Cardiac muscle cell (in vitro differentiated cells and primary cell): ENCODE measurements around the gene C22orf31. TPM values are rescaled to one million over a fixed set of nuclear protein-coding genes. Genes with fewer than 3 reads are reported as not detected.
A peak's percentile ranks its signal among the peaks of the same experiment; 100 is the strongest.

Source experiments
- DNase-seq, 2 donors: peaks; one replicate each; pipeline versions ENCODE4 v3.0.0 to v3.0.0-alpha.2; 2010 to 2017; ENCODE audit warnings: low read depth in 1 of 2, low spot score in 1 of 2
- H3K27ac ChIP-seq: fragments of 200-600 bp; sonication (generic); 2 replicates; pipeline ENCODE4 v1.5.1; 2016
- H3K27me3 ChIP-seq: fragments of 200-600 bp; sonication (generic); 2 replicates; pipeline ENCODE4 v1.6.0; 2016; ENCODE audit warnings: control low read depth
- H3K36me3 ChIP-seq: fragments of 200-600 bp; sonication (generic); 2 replicates; pipeline ENCODE4 v1.5.1; 2016; ENCODE audit warnings: control low read depth
- H3K4me1 ChIP-seq: fragments of 200-600 bp; sonication (generic); 2 replicates; pipeline ENCODE4 v1.8.1; 2017; ENCODE audit warnings: low read depth, mild to moderate bottlenecking, mixed run types
- H3K4me3 ChIP-seq: fragments of 200-600 bp; sonication (generic); 2 replicates; pipeline ENCODE4 v1.5.1; 2016; ENCODE audit warnings: mild to moderate bottlenecking
- H3K9me3 ChIP-seq: fragments of 200-600 bp; sonication (generic); 2 replicates; pipeline ENCODE4 v1.5.1; 2017; ENCODE audit warnings: low read depth, mild to moderate bottlenecking, control low read depth
- CTCF ChIP-seq: IDR thresholded peaks from 2 replicates; pipeline ENCODE4 v1.5.1; 2012; ENCODE audit warnings: low read depth, mild to moderate bottlenecking, low read length
- polyA plus RNA-seq: library from polyadenylated mRNA; unstranded; fragments of >200 nt; fragmentation: Nextera tagmentation; extraction: Ambion mirVana; gene quantifications from 2 replicates; pipeline ENCODE4 v1.2.1, GENCODE V29; 2016
- total RNA-seq: library from RNA; depleted of rRNA; stranded (reverse); fragments of >200 nt; gene quantifications from 2 replicates; pipeline ENCODE4 v1.2.3, GENCODE V29; 2016

The C22orf31 gene
- total and polyA plus RNA-seq, 2 experiments from 2014 or later, result not detected

GRCh38 chr22:29074276-29074772 lies 12.7 kb upstream of the C22orf31 start:
- Histone ChIP-seq H3K4me3 (peak overlapping the region; percentile 83), H3K27me3 (peaks cover 25% of the 10 kb centered on the region), H3K4me1 (peaks cover 27% of the 10 kb centered on the region), H3K36me3 (no peaks in the 10 kb centered on the region), H3K27ac (no peak overlapping the region), H3K9me3 (no peaks in the 10 kb centered on the region)
- no peak for TF ChIP-seq CTCF
- DNase-seq, result no peak

- H3K9me3 ChIP-seq, result no peaks in the 10 kb centered on the region
- H3K27me3 ChIP-seq, result peaks cover 25% of the 10 kb centered on the region
- DNase-seq, result peak; percentile 47 to 65
- TF ChIP-seq CTCF, result peak; percentile 8
- H3K36me3 ChIP-seq, result no peaks in the 10 kb centered on the region
- H3K27ac ChIP-seq, result no peak overlapping the region
- peaks cover 27% of the 10 kb centered on the region for H3K4me1 ChIP-seq
- peak overlapping the region; percentile 83 for H3K4me3 ChIP-seq
Measured at GRCh38 chr22:29073618-29074275, 12.1 kb upstream of the C22orf31 start.

GRCh38 chr22:29072979-29073617 lies 11.5 kb upstream of the C22orf31 start, which contains the start of gene KREMEN1:
Gene KREMEN1 (plus strand): TSS chr22:29073035. CDS start chr22:29073131, 96 bp downstream.
- Histone ChIP-seq H3K4me1 (peaks cover 22% of the 10 kb centered on the region), H3K27ac (no peak within 1 kb of the TSS), H3K36me3 (no peaks in the 10 kb centered on the region), H3K9me3 (no peaks in the 10 kb centered on the region), H3K4me3 (peak within 1 kb of the TSS; percentile 83), H3K27me3 (peaks cover 25% of the 10 kb centered on the region)
- DNase-seq, result no peak
- TF ChIP-seq CTCF, result no peak

- H3K4me3 ChIP-seq, result peak overlapping the region; percentile 24
- peaks cover 25% of the 10 kb centered on the region for H3K27me3 ChIP-seq
- peaks cover 22% of the 10 kb centered on the region for H3K4me1 ChIP-seq
- no peak for TF ChIP-seq CTCF
- no peaks in the 10 kb centered on the region for H3K36me3 ChIP-seq
- DNase-seq, result peak; percentile 77 to 91
- H3K27ac ChIP-seq, result no peak overlapping the region
- no peaks in the 10 kb centered on the region for H3K9me3 ChIP-seq
Measured at GRCh38 chr22:29072193-29072978, 10.8 kb upstream of the C22orf31 start.

GRCh38 chr22:29071261-29072045 lies 9.8 kb upstream of the C22orf31 start:
- no peak overlapping the region for H3K27ac ChIP-seq
- TF ChIP-seq CTCF, result no peak
- peaks cover 25% of the 10 kb centered on the region for H3K27me3 ChIP-seq
- H3K4me1 ChIP-seq, result peaks cover 22% of the 10 kb centered on the region
- DNase-seq, result peak; percentile 36 to 78
- no peaks in the 10 kb centered on the region for H3K36me3 ChIP-seq
- peak overlapping the region; percentile 28 for H3K4me3 ChIP-seq
- no peaks in the 10 kb centered on the region for H3K9me3 ChIP-seq
